Activated T-helper 9 cell treated with anti-CD3 and anti-CD28 coated beads, Interleukin-2, amount 50 U/mL, for 16 hours (primary cell): ENCODE results near the gene NRCAM.

Source experiments
- DNase-seq: peaks from one replicate; pipeline ENCODE4 v3.0.0-alpha.2; 2020; ENCODE audit warnings: low read depth

NRCAM gene

GRCh38 chr7:108128514-108128913 is 327.7 kb downstream of the NRCAM start:
- no peak for DNase-seq

GRCh38 chr7:108127461-108127860 is 328.8 kb downstream of the NRCAM start:
- DNase-seq = no peak

GRCh38 chr7:108124820-108125219 is 331.4 kb downstream of the NRCAM start:
- DNase-seq = no peak

- DNase-seq = no peak
Observed at GRCh38 chr7:108122181-108122580, 334.1 kb downstream of the NRCAM start.

GRCh38 chr7:108120933-108121332 is 335.3 kb downstream of the NRCAM start:
- no peak for DNase-seq

GRCh38 chr7:108120196-108120595 is 336.0 kb downstream of the NRCAM start:
- DNase-seq = no peak

GRCh38 chr7:108118959-108119358 is 337.3 kb downstream of the NRCAM start:
- DNase-seq = no peak

GRCh38 chr7:108114117-108114841 is 342.0 kb downstream of the NRCAM start:
- no peak for DNase-seq

GRCh38 chr7:108112683-108113082 is 343.6 kb downstream of the NRCAM start:
- no peak for DNase-seq

- no peak for DNase-seq
Observed at GRCh38 chr7:108109221-108109908, 346.9 kb downstream of the NRCAM start.

GRCh38 chr7:108108131-108108530 is 348.1 kb downstream of the NRCAM start:
- no peak for DNase-seq

- DNase-seq = no peak
Observed at GRCh38 chr7:108104324-108104723, 351.9 kb downstream of the NRCAM start.

- DNase-seq = no peak
Observed at GRCh38 chr7:108103558-108104298, 352.5 kb downstream of the NRCAM start.

- DNase-seq = no peak
Observed at GRCh38 chr7:108102671-108103312, 353.4 kb downstream of the NRCAM start.

- no peak for DNase-seq
Observed at GRCh38 chr7:108101759-108102158, 354.5 kb downstream of the NRCAM start.

GRCh38 chr7:108099713-108100112 is 356.5 kb downstream of the NRCAM start:
- no peak for DNase-seq

GRCh38 chr7:108097703-108098102 is 358.5 kb downstream of the NRCAM start:
- no peak for DNase-seq
